NCI-H1436 treated with DMSO at 0.1 percent for 48 hours (cell line): ENCODE measurements around the gene CRACR2B.

Source experiments
- DNase-seq: peaks from one replicate; lab custom pipeline; 2025; lab: John Stamatoyannopoulos, UW

The CRACR2B gene

DNA sequence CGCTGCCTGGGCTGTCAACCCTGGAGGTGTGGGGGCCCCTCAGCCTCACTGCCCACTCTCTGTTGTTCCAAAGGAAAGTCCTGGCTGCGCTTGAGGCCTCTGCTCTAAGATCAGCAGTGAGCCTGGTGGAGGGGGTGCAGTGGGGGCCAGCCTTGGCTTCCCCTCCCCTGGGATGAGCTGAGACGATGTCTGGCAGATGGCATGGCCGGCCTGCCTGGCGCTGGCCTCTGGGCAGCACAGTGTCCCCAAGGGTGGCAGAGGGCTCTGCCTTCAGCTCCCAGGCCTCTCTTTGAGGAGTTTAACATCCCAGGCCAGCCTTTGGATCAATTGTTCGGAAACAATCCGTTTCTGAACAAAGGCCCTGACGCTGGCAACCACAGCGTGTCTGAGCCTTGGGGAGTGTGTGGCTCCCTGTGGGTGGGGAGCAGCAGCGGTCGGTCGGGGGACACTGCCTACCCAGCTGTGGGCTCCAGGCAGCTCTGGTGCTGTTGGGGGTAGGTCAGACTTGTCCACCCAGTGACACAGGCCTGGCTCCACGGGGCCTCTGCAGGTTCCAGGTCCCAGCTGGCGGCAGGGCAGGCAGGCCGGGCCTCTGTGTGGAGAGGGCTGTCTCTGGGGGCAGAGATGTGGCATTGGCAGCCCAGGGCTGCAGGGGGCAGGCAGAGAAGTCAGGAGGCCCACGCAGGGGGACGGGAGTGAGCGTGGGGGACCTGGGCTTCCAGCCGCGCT lies 27.0 kb downstream of the CRACR2B start:
- no peak for DNase-seq

DNA sequence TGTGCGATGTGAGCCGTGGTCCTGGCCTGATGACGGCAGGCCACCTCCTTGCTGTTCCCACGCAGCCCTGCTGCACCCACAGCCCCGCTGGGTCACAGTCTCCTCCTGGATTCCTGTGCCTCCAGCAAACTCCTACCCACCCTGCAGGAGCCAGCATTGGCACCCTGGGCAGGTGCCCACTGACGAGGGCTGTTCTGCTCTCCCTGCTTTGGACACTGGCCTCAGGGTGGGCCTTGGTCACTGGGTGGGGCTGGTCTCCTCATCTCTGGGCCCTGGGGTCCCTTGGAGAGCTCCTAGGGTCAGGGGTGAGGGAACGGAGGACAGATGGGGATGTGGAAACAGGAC lies 27.6 kb downstream of the CRACR2B start:
- DNase-seq: no peak

DNA sequence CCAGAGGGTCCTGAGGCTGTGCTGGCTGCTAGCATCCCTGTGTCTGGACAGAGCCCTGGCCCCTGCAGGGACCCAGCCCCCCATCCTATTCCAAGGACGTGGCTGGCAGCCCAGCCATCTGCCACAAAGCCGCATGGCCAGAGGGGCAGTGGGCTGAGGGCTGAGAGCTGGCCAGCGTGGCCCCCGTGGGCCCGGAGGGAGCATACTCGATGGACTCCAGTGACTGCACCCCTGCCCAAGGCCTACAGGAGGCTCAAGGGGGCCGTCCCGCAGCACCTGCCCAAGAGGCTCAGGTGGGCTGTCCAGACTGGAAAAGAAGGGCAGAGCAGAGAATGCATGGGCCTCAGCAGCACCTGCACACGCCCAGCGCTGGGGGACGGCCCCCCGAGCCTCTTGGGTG lies 28.1 kb downstream of the CRACR2B start:
- DNase-seq: no peak

DNA sequence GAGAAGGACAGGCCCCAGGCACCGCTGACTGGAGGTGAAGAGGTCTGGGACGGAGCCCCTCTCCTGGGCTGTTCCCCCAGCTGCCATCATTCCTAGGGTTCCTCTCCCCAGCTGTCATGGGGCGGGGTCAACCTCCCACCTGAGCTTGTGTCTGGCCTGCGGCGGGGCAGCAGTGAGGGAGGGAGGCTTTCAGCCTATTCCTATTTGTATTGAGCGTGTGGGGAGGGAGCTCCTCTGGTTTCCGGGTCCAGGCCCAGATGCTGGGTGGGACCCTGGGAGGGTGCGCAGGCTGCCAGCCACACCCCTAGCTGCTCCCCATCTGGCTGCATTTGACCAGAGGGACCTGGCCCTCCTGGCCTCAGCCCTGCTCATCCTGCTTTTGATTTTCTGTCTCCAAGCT lies 28.7 kb downstream of the CRACR2B start:
- no peak for DNase-seq

- DNase-seq: no peak
Measured at GRCh38 chr11:858053-858761, 30.5 kb downstream of the CRACR2B start.

DNA sequence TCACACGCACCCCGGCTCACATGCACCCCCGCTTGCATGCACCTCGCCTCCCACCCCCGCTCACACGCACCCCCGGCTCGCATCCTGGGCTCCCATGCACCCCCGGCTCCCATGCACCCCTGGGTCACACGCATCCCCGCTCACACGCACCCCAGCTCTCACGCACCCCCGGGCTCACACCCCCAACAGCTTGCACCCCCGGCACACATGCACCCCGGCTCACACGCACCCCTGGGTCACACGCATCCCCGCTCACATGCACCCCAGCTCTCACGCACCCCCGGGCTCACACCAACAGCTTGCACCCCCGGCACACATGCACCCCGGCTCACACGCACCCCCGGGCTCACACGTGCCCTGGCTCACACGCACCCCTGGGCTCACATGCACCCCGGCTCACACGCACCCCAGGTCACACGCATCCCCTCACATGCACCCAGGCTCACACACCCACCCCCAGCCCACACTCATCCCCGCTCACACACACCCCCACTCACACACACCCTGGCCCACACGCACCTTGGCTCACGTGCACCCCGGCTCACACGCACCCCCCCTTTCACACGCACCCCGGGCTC lies 31.1 kb downstream of the CRACR2B start:
- DNase-seq: no peak

DNA sequence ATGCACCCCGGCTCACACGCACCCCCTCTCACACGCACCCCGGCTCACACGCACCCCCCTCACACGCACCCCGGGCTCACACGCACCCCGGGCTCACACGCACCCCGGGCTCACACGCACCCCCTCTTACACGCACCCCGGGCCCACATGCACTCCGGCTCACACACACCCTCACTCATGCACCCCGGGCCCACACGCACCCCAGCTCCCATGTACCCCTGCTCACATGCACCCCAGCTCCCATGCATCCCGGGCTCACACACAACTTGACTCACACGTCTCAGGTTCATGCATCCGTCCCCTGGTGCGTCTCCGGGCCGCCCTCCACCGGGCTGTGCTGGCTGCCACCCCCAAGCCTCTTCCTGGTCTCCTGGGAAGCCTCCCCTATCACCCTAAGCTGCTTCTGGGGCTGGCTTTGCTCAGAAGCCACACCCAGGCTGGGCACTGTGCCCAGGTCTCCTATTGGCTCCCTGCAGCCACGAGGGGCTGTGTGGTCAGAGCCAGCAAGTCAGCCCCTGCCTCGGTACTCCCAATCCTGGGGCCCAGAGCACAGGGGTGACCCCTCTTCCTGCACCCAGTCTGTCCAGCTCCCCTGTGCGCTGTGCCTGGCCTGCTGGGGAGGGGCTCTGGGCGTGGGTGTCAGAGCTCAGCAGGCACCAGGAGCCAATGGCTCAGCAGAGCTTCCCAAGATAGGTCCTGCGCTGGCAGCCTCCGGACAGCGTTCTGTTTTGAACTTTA lies 31.8 kb downstream of the CRACR2B start:
- DNase-seq: peak; percentile 57

GRCh38 chr11:860234-861104 lies 32.8 kb downstream of the CRACR2B start:
- DNase-seq: no peak

- DNase-seq: peak; percentile 14
Measured at GRCh38 chr11:861105-861479, 33.4 kb downstream of the CRACR2B start.

GRCh38 chr11:862081-862661 lies 34.5 kb downstream of the CRACR2B start:
- no peak for DNase-seq

DNA sequence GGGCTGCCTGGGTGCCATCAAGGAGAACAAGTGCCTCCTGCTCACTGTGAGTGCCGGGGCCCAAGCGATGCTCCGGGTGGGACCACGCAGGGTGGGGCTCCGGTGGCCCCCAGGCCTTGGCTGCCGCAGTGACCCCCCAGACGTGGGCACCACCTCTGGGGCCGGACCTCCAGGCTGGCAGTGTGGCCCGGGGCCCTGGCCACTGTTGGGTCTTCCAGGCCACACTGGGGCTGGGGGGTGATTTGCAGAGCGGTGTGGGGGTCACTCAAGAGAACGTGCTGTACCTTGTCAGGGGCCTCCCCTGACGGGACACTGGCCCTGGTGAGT lies 34.9 kb downstream of the CRACR2B start:
- DNase-seq: no peak

DNA sequence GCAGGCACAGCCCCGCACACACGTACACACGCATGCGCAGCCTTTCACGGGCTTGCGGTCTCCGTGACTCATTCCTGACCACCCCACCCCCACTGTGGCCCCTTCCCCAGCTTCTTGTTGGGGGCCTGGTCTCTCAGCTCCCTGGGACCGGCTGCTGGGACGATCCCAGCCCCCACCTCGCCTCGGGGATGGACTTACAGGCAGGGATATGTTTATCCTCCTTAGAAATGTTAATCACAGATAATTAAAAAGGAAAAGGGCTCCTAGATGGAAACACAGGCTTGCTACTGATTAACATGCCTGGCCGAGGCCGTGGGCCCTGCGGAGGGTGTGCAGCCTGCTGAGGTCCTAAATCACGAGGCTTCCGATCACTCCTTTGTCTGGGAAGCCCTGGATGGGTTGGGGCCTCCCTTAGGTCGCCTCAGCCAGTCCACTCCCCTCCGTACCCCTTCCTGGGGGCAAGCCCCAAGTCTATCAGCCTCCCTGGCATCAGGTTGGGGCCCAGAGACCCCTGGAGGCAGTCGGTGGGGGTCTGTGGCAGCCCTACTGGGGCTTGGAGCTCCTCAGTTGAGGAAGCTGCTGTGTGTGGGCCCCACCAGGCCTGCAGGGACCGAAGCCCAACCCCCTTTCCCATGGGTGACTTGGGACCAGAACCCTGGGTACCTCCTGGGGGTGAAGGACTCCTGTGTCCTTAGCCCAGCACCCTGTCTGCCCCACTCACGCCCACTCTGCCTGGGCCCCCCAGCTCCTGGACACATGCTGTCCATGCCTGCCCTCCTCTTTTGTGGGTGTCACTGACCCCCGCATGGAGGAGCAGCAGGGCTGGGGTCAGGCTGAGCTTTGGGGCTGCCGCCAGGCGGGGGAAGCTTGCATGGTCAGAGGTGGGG lies 35.5 kb downstream of the CRACR2B start:
- no peak for DNase-seq

DNA sequence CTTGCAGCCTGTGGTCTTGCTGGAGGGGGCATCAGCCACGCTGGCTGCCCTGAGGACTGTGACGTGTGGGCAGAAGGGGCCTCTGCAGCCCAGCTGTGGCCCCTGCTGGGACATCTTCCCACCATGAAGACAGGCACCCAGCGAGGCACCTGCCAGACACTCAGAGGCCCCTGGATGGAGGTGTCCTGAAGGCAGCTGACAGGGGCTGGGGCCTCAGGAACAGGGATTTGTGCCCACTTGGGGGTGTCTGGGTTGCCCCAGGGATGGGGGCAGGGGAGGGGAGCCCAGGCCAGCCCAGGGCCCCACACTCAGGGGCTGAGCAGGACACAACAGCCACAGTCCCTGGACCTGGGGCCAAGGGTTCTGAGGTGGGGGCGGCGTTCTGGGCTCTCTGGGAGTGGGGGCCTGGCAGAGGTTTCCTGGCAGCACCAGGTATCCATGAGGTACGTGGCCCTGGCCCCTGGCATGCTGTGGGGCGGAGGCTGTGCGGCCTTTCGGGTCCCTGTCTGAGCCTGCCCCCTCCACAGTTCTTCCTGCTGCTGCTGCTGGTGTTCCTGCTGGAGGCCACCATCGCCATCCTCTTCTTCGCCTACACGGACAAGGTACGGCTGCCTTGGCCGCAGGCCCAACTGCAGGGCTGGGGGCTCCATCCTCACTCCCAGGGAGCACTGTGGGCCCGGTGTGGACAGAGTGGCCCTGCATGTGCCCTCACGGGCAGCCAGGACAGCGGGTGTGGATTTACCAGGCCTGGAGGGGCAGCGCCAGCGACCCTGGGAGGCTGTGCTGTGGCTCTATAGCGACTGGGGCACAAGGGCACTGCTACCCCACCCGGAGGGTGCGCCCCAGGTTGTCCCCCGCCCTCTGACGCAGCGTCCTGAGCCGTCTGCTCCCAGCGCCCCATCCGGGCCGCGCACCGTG lies 36.5 kb downstream of the CRACR2B start:
- DNase-seq: no peak

DNA sequence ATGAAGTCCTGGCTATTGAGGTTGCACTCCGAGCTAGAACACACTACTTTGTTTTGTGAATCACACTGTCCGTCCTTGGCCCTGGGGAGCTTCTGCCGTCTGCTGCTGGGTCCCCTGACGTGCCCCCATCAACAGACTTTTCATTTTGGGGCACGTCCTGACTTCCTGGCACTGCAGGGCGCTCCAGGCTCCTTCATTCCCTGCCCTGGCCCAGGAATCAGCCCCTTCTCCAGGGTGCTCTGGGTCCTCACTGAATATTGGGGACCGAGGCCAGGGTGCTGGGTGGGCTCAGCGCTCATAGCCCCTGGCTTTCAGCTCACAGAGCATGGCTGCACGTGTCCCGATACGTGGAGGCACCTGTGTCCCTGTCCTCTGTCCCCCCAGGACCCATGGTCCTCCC lies 37.2 kb downstream of the CRACR2B start:
- no peak for DNase-seq

DNA sequence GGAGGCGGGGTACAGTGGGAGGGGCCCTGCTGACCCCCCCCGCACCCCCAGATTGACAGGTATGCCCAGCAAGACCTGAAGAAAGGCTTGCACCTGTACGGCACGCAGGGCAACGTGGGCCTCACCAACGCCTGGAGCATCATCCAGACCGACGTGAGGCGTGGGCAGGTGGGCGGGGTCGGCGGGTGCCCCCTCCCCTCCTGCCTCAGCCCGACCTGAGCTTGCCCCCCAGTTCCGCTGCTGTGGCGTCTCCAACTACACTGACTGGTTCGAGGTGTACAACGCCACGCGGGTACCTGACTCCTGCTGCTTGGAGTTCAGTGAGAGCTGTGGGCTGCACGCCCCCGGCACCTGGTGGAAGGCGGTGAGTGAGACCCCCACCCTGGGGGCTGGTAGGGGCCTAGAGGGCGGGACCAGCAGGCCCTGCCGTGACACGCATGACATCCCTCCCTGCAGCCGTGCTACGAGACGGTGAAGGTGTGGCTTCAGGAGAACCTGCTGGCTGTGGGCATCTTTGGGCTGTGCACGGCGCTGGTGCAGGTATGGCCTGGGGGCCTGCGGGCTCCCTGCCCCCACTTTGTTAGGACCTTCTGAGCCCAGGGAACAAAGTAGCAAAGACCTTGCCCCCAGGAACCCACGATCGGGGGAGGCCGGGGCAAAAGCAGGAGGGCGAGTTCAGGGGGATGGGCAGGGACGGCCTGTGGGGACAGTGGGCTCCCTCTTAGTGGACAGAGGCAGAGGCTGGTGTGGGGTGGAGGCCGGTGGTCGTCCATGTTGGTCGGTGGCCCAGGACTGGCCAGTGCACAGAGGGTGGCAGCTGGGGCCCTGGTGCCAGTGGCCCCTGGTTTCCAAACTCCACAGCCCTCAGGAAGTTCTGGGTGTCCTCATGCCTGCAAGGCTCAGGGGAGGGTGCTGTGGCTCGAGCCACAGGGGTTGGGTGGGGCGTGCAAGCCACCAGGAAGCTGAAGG lies 38.0 kb downstream of the CRACR2B start:
- no peak for DNase-seq

- DNase-seq: no peak
Measured at GRCh38 chr11:866481-866880, 38.8 kb downstream of the CRACR2B start.

- DNase-seq: no peak
Measured at GRCh38 chr11:867856-868358, 40.2 kb downstream of the CRACR2B start.

DNA sequence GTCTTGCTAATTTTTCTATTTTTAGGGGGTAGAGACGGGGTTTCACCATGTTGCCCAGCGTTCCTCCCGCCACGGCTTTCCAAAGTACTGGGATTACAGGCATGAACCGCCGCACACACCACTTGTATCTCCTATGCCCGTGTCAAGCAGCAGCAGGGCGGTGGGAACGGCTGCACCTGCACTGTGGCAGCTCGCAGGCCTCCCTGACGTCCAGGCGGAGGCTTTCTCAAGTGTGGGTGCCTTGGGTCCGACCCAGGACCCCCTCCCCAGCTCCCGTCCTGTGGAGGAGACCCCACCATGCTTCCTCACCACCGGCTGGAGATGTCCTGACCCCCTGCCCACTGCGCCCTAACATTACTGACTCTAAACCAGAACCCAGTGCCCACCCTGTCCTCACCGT lies 40.7 kb downstream of the CRACR2B start:
- no peak for DNase-seq
